Mammary epithelial cell (primary cell): ENCODE results near the gene ACP5.

ENCODE experiments used
- CTCF ChIP-seq, 2 donors: IDR thresholded peaks in 1 of 2; conservative IDR thresholded peaks in 1 of 2; 2 replicates each; pipeline ENCODE4 v1.5.1; 2011 to 2012; ENCODE audit warnings: inconsistent platforms in 2 of 2, low read length in 2 of 2, mild to moderate bottlenecking in 2 of 2, control low read depth in 1 of 2, low read depth in 1 of 2; ENCODE audit not compliant: insufficient read depth in 1 of 2; ENCODE audit errors: extremely low read depth in 1 of 2
- EZH2 ChIP-seq: IDR thresholded peaks from 2 replicates; pipeline ENCODE4 v1.6.1; 2012; ENCODE audit warnings: low read length, inconsistent platforms, borderline replicate concordance

DNA sequence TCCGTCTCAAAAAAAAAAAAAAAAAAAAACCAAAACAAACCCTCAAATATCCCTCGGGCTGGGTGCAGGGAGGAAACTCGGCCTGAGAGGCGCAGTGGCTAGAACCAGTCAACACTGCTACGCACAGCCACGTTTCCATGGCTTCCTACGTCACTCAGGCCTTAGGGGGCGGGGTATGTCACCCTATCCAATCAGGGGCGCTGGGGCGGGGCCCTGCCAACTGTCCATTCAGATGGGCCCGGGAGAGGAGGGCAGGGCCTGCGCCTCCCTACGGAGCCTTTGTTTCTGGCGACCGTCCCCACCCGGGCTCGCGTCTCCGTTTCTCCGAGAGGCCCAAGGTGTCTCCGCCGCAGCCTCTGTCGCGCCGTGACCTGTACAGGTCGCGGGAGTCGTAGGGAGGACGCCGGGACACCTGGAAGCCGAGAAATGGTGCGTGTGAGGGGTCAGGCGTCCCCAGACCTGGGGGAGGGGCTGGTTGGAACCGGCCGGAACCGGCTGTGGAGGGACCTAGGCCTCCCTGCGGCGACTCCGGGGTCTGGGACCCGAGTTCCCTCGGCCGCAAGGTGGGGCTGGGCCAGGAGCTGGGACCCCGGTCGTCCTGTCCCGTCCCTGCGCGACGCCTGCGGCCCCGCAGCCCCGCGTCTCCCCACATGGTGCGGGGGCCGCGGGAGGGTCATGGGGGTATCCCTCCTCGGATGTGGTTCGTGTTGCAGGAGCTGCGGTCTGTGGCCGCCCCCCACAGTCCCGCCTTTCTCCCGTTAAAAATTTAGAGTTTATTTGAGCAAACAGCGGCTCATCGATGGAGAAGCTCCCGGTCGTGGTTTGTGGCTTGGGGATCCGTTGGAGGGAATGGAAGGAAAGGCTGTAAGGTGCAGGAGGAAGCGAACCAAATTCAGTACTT is 20.0 kb upstream of the ACP5 start, which contains the start of gene ZNF627:
- TF ChIP-seq CTCF (conservative IDR thresholded peaks at IDR 0.05 in 1 of 2, IDR thresholded peaks at IDR 0.05 in 1 of 2; ENCODE audit: extremely low read depth in 1 of 2, insufficient read depth in 1 of 2, low read depth in 1 of 2, low read length in 2 of 2) (no peak), EZH2 (no peak)
